WTC11 (cell line): ENCODE data around the gene DYNC1I1. TPM values are rescaled to one million over a fixed set of nuclear protein-coding genes. Genes with fewer than 3 reads are reported as not detected.

Experiments used
- ATAC-seq: fragments of 200-7000 bp; cut with Tn5 transposase; 2 replicates; pipeline ENCODE4 v1.10.0; 2021; ENCODE audit warnings: mild to moderate bottlenecking, moderate library complexity
- CTCF ChIA-PET: fragments of 300-600 bp; sonication (Branson Sonifier 250); formaldehyde crosslinking; loops from one replicate; lab custom pipeline; 2021; ENCODE audit warnings: antibody characterized with exemption; lab: Charles Lee
- POLR2A ChIA-PET: fragments of 350-600 bp; sonication (Branson Sonifier 250); formaldehyde crosslinking; loops from one replicate; lab custom pipeline; 2021; ENCODE audit warnings: antibody characterized with exemption; lab: Charles Lee
- DNase-seq: peaks from one replicate; pipeline ENCODE4 v3.0.0; 2021; ENCODE audit warnings: low spot score
- H3K27ac Mint-ChIP-seq: 2 replicates; pipeline ENCODE4 v1.8.0; 2021; ENCODE audit warnings: mixed read lengths
- H3K27me3 Mint-ChIP-seq: 2 replicates; pipeline ENCODE4 v1.8.0; 2021; ENCODE audit warnings: low read depth, mild to moderate bottlenecking, moderate library complexity, mixed read lengths
- H3K36me3 Mint-ChIP-seq: 2 replicates; pipeline ENCODE4 v1.8.0; 2021; ENCODE audit warnings: mixed read lengths
- H3K4me1 Mint-ChIP-seq: 2 replicates; pipeline ENCODE4 v1.8.0; 2022; ENCODE audit warnings: mixed read lengths
- H3K4me3 Mint-ChIP-seq: 2 replicates; pipeline ENCODE4 v1.8.0; 2021; ENCODE audit warnings: mild to moderate bottlenecking, moderate library complexity, mixed read lengths
- H3K9me3 Mint-ChIP-seq: 2 replicates; pipeline ENCODE4 v1.8.0; 2021; ENCODE audit warnings: mixed read lengths
- AR ChIP-seq: fragments of 250-450 bp; sonication (Bioruptor Pico); IDR thresholded peaks from 2 replicates; pipeline ENCODE4 v1.9.0; 2021; ENCODE audit warnings: mild to moderate bottlenecking
- CREM ChIP-seq: sonication (generic); formaldehyde crosslinking; IDR thresholded peaks from 2 replicates; pipeline ENCODE4 v1.8.1; 2022; ENCODE audit warnings: mild to moderate bottlenecking, missing genetic modification reagents, moderate library complexity
- CTCF ChIP-seq: fragments of 200-600 bp; IDR thresholded peaks from 2 replicates; pipeline ENCODE4 v1.8.0; 2022; ENCODE audit warnings: antibody characterized with exemption
- E2F1 ChIP-seq: sonication (generic); formaldehyde crosslinking; IDR thresholded peaks from 2 replicates; pipeline ENCODE4 v1.8.0; 2022; ENCODE audit warnings: mild to moderate bottlenecking, missing genetic modification reagents
- E2F5 ChIP-seq: sonication (generic); formaldehyde crosslinking; IDR thresholded peaks from 2 replicates; pipeline ENCODE4 v1.8.1; 2022; ENCODE audit warnings: mild to moderate bottlenecking, moderate library complexity, missing genetic modification reagents
- FOXP1 ChIP-seq: sonication (generic); formaldehyde crosslinking; IDR thresholded peaks from 2 replicates; pipeline ENCODE4 v1.8.0; 2022; ENCODE audit warnings: missing genetic modification reagents, mild to moderate bottlenecking, moderate library complexity, borderline replicate concordance
- KAT7 ChIP-seq: sonication (generic); formaldehyde crosslinking; IDR thresholded peaks from 2 replicates; pipeline ENCODE4 v1.8.1; 2023; ENCODE audit warnings: missing genetic modification reagents, mild to moderate bottlenecking, borderline replicate concordance
- NR2C2 ChIP-seq: sonication (generic); formaldehyde crosslinking; IDR thresholded peaks from 2 replicates; pipeline ENCODE4 v1.8.0; 2022; ENCODE audit warnings: mild to moderate bottlenecking, missing genetic modification reagents
- PRDM15 ChIP-seq: sonication (generic); formaldehyde crosslinking; IDR thresholded peaks from 2 replicates; pipeline ENCODE4 v1.8.0; 2022; ENCODE audit warnings: missing genetic modification reagents
- RELA ChIP-seq: sonication (generic); formaldehyde crosslinking; IDR thresholded peaks from 2 replicates; pipeline ENCODE4 v1.8.1; 2022; ENCODE audit warnings: missing genetic modification reagents, mild to moderate bottlenecking, borderline replicate concordance
- TEAD4 ChIP-seq: sonication (generic); formaldehyde crosslinking; IDR thresholded peaks from 2 replicates; pipeline ENCODE4 v1.8.0; 2022; ENCODE audit warnings: mild to moderate bottlenecking, missing genetic modification reagents
- TP53 ChIP-seq: sonication (generic); formaldehyde crosslinking; IDR thresholded peaks from 2 replicates; pipeline ENCODE4 v1.8.1; 2023; ENCODE audit warnings: mild to moderate bottlenecking, missing genetic modification reagents
- ZBTB21 ChIP-seq: sonication (generic); formaldehyde crosslinking; IDR thresholded peaks from 2 replicates; pipeline ENCODE4 v1.8.1; 2023; ENCODE audit warnings: mild to moderate bottlenecking, missing genetic modification reagents, borderline replicate concordance
- ZNF317 ChIP-seq: sonication (generic); formaldehyde crosslinking; IDR thresholded peaks from 2 replicates; pipeline ENCODE4 v1.8.1; 2023; ENCODE audit warnings: low read depth, mild to moderate bottlenecking, moderate library complexity, missing genetic modification reagents, borderline replicate concordance
- ZNF425 ChIP-seq: fragments of 250-450 bp; sonication (Bioruptor Pico); conservative IDR thresholded peaks from 2 replicates; pipeline ENCODE4 v1.9.0; 2021; ENCODE audit warnings: mild to moderate bottlenecking
- ZNF671 ChIP-seq: fragments of 250-450 bp; sonication (Bioruptor Pico); IDR thresholded peaks from 2 replicates; pipeline ENCODE4 v1.8.0; 2021; ENCODE audit warnings: mild to moderate bottlenecking
- total RNA-seq: library from RNA; stranded (reverse); gene quantifications from 3 replicates; pipeline ENCODE4 v1.2.3, GENCODE V29; 2021

Gene DYNC1I1
- total RNA-seq, 1 experiment from 2014 or later, result 2.8 TPM

- Mint-ChIP-seq H3K27ac (no peak overlapping the region), H3K4me1 (peaks cover 8% of the 10 kb centered on the region), H3K4me3 (no peak overlapping the region), H3K9me3 (no peaks in the 10 kb centered on the region), H3K27me3 (no peaks in the 10 kb centered on the region), H3K36me3 (no peaks in the 10 kb centered on the region)
- peak; percentile 59; the same call in 1 of the 2 replicates for TF ChIP-seq ZBTB21 (CRISPR knock-in tag)
- no peak for TF ChIP-seq TP53 (CRISPR knock-in tag)
- no peak for TF ChIP-seq ZNF317 (CRISPR knock-in tag)
- POLR2A ChIA-PET, result no interaction called here
- DNase-seq (peak; percentile 36), ATAC-seq (peak; percentile 79)
- CTCF ChIA-PET, result interaction anchor here (0.6 to 2.7 kb wide), 10 partner anchors 10 to 179 kb away, joined by 3 to 13 read pairs (median 4); no protein-coding TSS in a partner anchor
Observed at GRCh38 chr7:95867309-95867708, 95.0 kb downstream of the DYNC1I1 start.

GRCh38 chr7:95871075-95871848 is 98.9 kb downstream of the DYNC1I1 start:
- no peaks in the 10 kb centered on the region for H3K9me3 Mint-ChIP-seq
- ChIA-PET CTCF (interaction anchor here (0.6 to 3.4 kb wide), 39 partner anchors 8 to 1198 kb away, joined by 3 to 122 read pairs (median 4); partner anchors contain the start of gene DYNC1I1), POLR2A (interaction anchor here (0.6 kb wide), 1 partner anchor 1504 kb away, joined by 5 read pairs; no protein-coding TSS in a partner anchor)
- ATAC-seq, result peak; percentile 76
- peak; percentile 38 for DNase-seq
- H3K27me3 Mint-ChIP-seq, result no peaks in the 10 kb centered on the region
- no peak for TF ChIP-seq E2F5 (CRISPR knock-in tag)
- no peak for TF ChIP-seq RELA (CRISPR knock-in tag)
- peak; percentile 35 for TF ChIP-seq CTCF
- TF ChIP-seq E2F1 (CRISPR knock-in tag), result no peak
- no peak overlapping the region for H3K27ac Mint-ChIP-seq
- peaks cover 8% of the 10 kb centered on the region for H3K4me1 Mint-ChIP-seq
- H3K4me3 Mint-ChIP-seq, result no peak overlapping the region
- no peaks in the 10 kb centered on the region for H3K36me3 Mint-ChIP-seq

GRCh38 chr7:95871896-95872295 is 99.5 kb downstream of the DYNC1I1 start:
- H3K27me3 Mint-ChIP-seq, result no peaks in the 10 kb centered on the region
- ChIA-PET CTCF (interaction anchor here (0.7 to 3.4 kb wide), 21 partner anchors 8 to 363 kb away, joined by 3 to 122 read pairs (median 5); no protein-coding TSS in a partner anchor), POLR2A (no interaction called here)
- H3K4me1 Mint-ChIP-seq, result peaks cover 8% of the 10 kb centered on the region
- no peak overlapping the region for H3K4me3 Mint-ChIP-seq
- no peaks in the 10 kb centered on the region for H3K9me3 Mint-ChIP-seq
- no peak overlapping the region for H3K27ac Mint-ChIP-seq
- DNase-seq (no peak), ATAC-seq (no peak)
- no peaks in the 10 kb centered on the region for H3K36me3 Mint-ChIP-seq
- TF ChIP-seq NR2C2 (CRISPR knock-in tag) (no peak), FOXP1 (CRISPR knock-in tag) (no peak), AR (CRISPR knock-in tag) (no peak), ZNF671 (CRISPR knock-in tag) (no peak), PRDM15 (CRISPR knock-in tag) (no peak), KAT7 (CRISPR knock-in tag) (no peak), CREM (no peak), ZNF425 (CRISPR knock-in tag) (no peak), TEAD4 (CRISPR knock-in tag) (no peak)
